Stomach (tissue), 9 donors: Measurements from ENCODE around the gene FBXO8. TPM values are rescaled to one million over a fixed set of nuclear protein-coding genes. Genes with fewer than 3 reads are reported as not detected.

Experiments used
- DNase-seq, 2 donors: peaks; one replicate each; pipeline versions ENCODE4 v3.0.0 to v3.0.0-alpha.2; 2013 to 2019
- H3K27ac ChIP-seq, 5 donors: fragments of 200-600 bp in 4 of 5; sonication (generic) in 4 of 5; one replicate each; pipeline ENCODE4 v1.5.1; 2013 to 2019; ENCODE audit warnings: mild to moderate bottlenecking in 1 of 5, moderate library complexity in 1 of 5
- H3K27me3 ChIP-seq, 3 donors: fragments of 200-600 bp; sonication (generic); one replicate each; pipeline ENCODE4 v1.5.1; 2017 to 2019; ENCODE audit warnings: mixed run types in 1 of 3
- H3K36me3 ChIP-seq, 4 donors: fragments of 200-600 bp; sonication (generic); 1 replicate in 3 of 4; 2 replicates in 1 of 4; pipeline ENCODE4 v1.5.1; 2016 to 2019
- H3K4me1 ChIP-seq, 4 donors: fragments of 200-600 bp; sonication (generic); one replicate each; pipeline ENCODE4 v1.5.1; 2016 to 2019
- H3K4me3 ChIP-seq, 4 donors: fragments of 200-600 bp; sonication (generic) in 3 of 4; one replicate each; pipeline ENCODE4 v1.5.1; 2016 to 2019; ENCODE audit warnings: mild to moderate bottlenecking in 1 of 4
- H3K9me3 ChIP-seq, 4 donors: fragments of 200-600 bp; sonication (generic); one replicate each; pipeline ENCODE4 v1.5.1; 2016 to 2019
- CTCF ChIP-seq, 7 experiments: fragments of 450-650 bp in 4 of 7; fragments of 200-600 bp in 3 of 7; sonication (generic) in 3 of 7; IDR thresholded peaks; one replicate each; pipeline ENCODE4 v1.5.1; 2016 to 2019; ENCODE audit warnings: antibody characterized with exemption in 7 of 7, control low read depth in 2 of 7, mild to moderate bottlenecking in 1 of 7
- EP300 ChIP-seq: sonication (generic); formaldehyde crosslinking; IDR thresholded peaks from one replicate; pipeline ENCODE4 v1.6.1; 2017; ENCODE audit warnings: antibody characterized with exemption
- POLR2A ChIP-seq, 4 donors: fragments of 450-650 bp; IDR thresholded peaks; one replicate each; pipeline ENCODE4 v1.6.1; 2016; ENCODE audit warnings: antibody characterized with exemption in 4 of 4, control low read depth in 2 of 4, mild to moderate bottlenecking in 1 of 4, moderate library complexity in 1 of 4
- POLR2AphosphoS5 ChIP-seq, 3 donors: sonication (generic); formaldehyde crosslinking; IDR thresholded peaks; one replicate each; pipeline ENCODE4 v1.6.1; 2016; ENCODE audit warnings: antibody characterized with exemption in 3 of 3
- WGBS, 5 donors: extraction: QIAGEN DNeasy Blood & Tissue Kit in 3 of 5; methylation state at CpG; one replicate each; pipeline versions ENCODE4 v1.1.5 to v1.1.7; 2013 to 2018; 5-methylcytosine and 5-hydroxymethylcytosine counted together
- intact Hi-C: fragments of 100-400 bp; cut with DNase I; formaldehyde crosslinking; loops from one replicate; pipeline ENCODE4 v1.15.1; 2023; ENCODE audit warnings: low total_unique reads
- polyA plus RNA-seq, 3 donors: library from polyadenylated mRNA; stranded (reverse); fragments of 200-250 nt; gene quantifications; one replicate each; pipeline ENCODE4 v1.2.3, GENCODE V29; 2013
- total RNA-seq, 5 donors: library from RNA; depleted of rRNA; stranded (reverse); fragments of >200 nt; gene quantifications; one replicate each; pipeline versions ENCODE4 v1.1.0 to v1.2.3, GENCODE V29; 2014 to 2016
- donor health status: healthy with polysubstance abuse.
- donor health status: Bipolar disorder and iron deficiency.
- donor health status: healthy.

FBXO8 gene
- total and polyA plus RNA-seq, 8 donors = 13.3 to 104 (median 23.3) TPM

- Histone ChIP-seq H3K4me1 (peaks cover 12 to 68% (median 43%) of the 10 kb centered on the region in 4 donors), H3K9me3 (no peaks in the 10 kb centered on the region), H3K27me3 (no peaks in the 10 kb centered on the region), H3K4me3 (peak overlapping the region; percentile 73 to 86 (median 74)), H3K27ac (peak overlapping the region; percentile 92 to 99 (median 96)), H3K36me3 (no peaks in the 10 kb centered on the region)
- TF ChIP-seq EP300 (no peak), POLR2AphosphoS5 (IDR thresholded peaks at IDR 0.05) (peak; percentile 42 to 67 (median 56))
- peak; percentile 77 to 96 for DNase-seq
- intact Hi-C loops = no loop called here
- WGBS, 5 donors = 0 to 2% (median 1%) methylated on average over 22 of the region's 22 CpGs
These were observed 496 bp downstream of the FBXO8 start for GRCh38 chr4:174282836-174283506.

- Histone ChIP-seq H3K27me3 (no peaks in the 10 kb centered on the region), H3K27ac (no peak overlapping the region), H3K9me3 (no peaks in the 10 kb centered on the region), H3K36me3 (no peaks in the 10 kb centered on the region), H3K4me1 (peaks cover 12 to 79% (median 49%) of the 10 kb centered on the region in 4 donors), H3K4me3 (peak overlapping the region in 2 of 4 donors; percentile 73)
- intact Hi-C loops = no loop called here
- DNase-seq = no peak
- TF ChIP-seq POLR2AphosphoS5 (IDR thresholded peaks at IDR 0.05) = no peak
- no peak for TF ChIP-seq POLR2A (IDR thresholded peaks at IDR 0.05)
- no peak for TF ChIP-seq CTCF (IDR thresholded peaks at IDR 0.05)
- TF ChIP-seq EP300 = no peak
These were observed 1.6 kb downstream of the FBXO8 start for GRCh38 chr4:174281901-174282300.

GRCh38 chr4:174281182-174281737 is 2.2 kb downstream of the FBXO8 start:
- Histone ChIP-seq H3K36me3 (no peaks in the 10 kb centered on the region), H3K27ac (no peak overlapping the region), H3K4me3 (no peak overlapping the region), H3K4me1 (peaks cover 12 to 82% (median 49%) of the 10 kb centered on the region in 4 donors), H3K9me3 (no peaks in the 10 kb centered on the region), H3K27me3 (no peaks in the 10 kb centered on the region)
- no peak for TF ChIP-seq POLR2AphosphoS5 (IDR thresholded peaks at IDR 0.05)
- no peak for TF ChIP-seq CTCF (IDR thresholded peaks at IDR 0.05)
- TF ChIP-seq EP300 = no peak
- no peak for TF ChIP-seq POLR2A (IDR thresholded peaks at IDR 0.05)
- intact Hi-C loops = no loop called here
- whole genome bisulfite sequencing, 5 donors = 75 to 84% (median 83%) methylated on average over 5 of the region's 5 CpGs
- no peak for DNase-seq

GRCh38 chr4:174279433-174280155 is 3.9 kb downstream of the FBXO8 start:
- no peak for DNase-seq
- Histone ChIP-seq H3K4me3 (no peak overlapping the region), H3K27ac (no peak overlapping the region), H3K9me3 (no peaks in the 10 kb centered on the region), H3K4me1 (peaks cover 6 to 74% (median 42%) of the 10 kb centered on the region in 4 donors), H3K36me3 (no peaks in the 10 kb centered on the region), H3K27me3 (no peaks in the 10 kb centered on the region)
- intact Hi-C loops = no loop called here
- WGBS, 5 donors = 83 to 93% (median 89%) methylated on average over 3 of the region's 3 CpGs
- TF ChIP-seq CTCF (IDR thresholded peaks at IDR 0.05) = no peak
- TF ChIP-seq POLR2A (IDR thresholded peaks at IDR 0.05) = no peak
- no peak for TF ChIP-seq EP300
- no peak for TF ChIP-seq POLR2AphosphoS5 (IDR thresholded peaks at IDR 0.05)
